NCI-H2029 (cell line): ENCODE data around the gene PPP4R1.
"Not testable (repeated sequence)": the region's sequence is repeated elsewhere in the genome, so short reads cannot be mapped to it uniquely, and the experiment has no call there.

Experiments
- DNase-seq: peaks from one replicate; lab custom pipeline; 2025; lab: John Stamatoyannopoulos, UW

The PPP4R1 gene

DNA sequence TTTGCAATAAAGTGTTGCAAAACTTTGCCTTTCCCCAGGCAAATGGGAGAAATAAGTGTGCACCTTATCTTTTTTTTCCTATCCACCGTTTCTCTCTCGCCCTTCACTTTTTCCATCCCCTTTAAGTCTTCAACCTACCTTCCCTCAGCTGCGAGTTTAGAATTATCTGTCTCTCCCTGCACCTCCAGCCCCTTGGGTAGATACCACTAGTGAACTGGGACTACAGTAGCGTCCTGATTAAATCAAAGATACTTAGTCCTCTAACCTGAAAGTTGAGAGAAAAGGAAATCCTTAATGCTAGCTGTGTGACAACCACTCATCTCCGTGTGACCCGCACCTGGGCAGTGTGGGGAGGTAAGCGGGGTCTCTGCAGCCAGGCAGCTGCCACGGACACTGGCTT, 16.1 kb upstream of the PPP4R1 start:
- DNase-seq, result no peak

DNA sequence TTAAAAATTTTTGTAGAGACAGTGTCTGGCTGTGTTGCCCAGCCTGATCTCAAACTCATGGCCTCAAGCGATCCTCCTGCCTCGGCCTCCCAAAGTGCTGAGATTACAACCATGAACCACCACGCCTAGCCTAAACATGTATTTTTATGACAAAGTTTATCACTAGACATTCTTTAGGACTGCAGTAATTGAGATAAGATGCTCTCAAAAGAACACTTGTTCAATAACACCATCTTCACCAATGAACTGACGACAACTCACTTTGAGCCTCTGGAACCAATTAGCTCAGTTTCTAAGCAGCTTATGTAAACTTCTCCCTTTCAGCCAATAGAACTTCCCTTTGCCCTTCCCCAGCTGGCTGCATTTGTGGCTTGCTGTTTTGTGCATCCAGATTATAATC, 15.3 kb upstream of the PPP4R1 start:
- no peak for DNase-seq

DNA sequence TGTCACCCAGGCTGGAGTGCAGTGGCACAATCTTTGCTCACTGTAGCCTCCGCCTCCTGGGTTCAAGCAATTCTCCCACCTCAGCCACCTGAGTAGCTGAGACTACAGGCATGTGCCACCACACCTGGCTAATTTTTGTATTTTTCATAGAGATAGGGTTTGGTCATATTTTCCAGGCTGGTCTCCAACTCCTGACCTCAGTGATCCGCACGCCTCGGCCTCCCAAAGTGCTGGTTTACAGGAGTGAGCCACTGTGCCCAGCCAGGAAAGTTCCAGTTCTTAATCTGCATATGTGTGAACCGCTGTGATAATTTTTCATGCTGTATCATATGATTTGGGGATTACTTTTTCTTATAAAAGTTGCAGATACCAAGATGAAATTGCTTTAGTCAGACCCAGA, 14.6 kb upstream of the PPP4R1 start:
- no peak for DNase-seq

DNA sequence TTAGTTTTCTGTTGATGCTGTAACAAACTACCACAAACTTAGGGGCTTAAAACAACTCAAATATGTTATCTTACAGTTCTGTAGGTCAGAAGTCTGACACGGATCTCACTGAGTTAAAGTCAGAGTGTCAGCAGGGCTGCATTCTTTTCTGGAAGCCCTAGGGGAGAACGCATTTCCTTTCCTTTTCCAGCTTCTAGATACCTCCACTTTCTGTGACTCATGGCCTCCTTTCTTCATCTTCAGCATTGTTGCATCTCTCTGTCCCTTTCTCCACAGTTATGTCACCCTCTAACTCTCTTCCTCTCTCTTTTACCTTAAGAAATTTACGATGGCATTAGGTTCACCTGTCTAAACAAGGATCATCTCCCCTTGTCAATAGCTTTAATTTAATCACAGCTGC, 13.3 kb upstream of the PPP4R1 start:
- DNase-seq, result no peak

DNA sequence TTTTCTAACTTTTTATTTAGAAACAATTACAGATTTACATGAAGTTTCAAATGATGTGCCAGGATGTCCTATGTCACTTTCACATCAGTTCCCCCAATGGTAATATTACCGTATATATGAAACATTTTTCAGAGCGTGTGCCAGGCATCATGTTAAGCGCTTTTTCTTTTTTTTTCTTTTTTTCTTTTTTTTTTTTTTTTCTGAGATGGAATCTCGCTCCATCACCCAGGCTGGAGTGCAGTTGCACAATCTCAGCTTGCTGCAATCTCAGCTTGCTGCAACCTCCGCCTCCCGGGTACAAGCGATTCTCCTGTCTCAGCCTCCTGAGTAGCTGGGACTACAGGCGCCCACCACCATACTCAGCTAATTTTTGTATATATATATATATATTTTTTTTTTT, 5.6 kb upstream of the PPP4R1 start:
- DNase-seq, result no peak

DNA sequence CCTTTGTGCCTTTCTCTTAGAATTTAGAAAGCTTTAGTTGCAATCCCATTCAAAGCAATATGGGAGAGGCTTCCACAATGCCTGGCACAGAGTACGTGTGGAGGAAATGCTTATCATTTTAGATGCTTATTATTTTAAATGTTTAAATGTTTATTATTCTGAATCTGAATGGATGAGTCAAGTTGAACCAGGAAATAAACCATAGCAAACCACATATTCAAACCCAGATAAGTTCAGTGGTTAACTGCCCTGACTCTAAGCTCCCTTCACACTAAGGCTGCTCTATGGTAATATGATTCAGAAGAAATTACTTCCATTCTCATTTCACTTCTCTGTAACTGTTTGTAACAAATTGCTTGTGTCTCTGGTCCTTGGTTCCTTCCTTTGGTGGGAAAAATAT, 5.2 kb upstream of the PPP4R1 start:
- no peak for DNase-seq

DNA sequence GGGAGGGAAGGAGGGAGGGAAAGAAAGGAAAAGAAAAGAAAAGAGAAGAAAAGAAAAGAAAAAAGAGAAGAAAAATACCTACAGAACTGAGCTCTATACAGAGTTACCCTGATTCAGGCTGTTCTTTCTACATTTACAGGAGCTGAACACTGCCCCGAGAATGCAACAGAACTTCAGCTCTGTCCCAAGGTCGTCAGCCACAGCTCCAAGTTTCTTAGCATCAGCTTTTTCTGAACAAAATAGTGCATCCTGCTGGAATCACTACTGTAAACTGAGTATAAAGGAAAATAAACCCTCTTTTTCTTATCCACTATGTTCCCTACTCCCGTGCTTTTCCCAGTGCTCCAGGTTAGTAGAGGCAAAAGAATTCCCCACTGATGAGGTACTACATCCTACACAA, 4.7 kb upstream of the PPP4R1 start:
- DNase-seq, result no peak

DNA sequence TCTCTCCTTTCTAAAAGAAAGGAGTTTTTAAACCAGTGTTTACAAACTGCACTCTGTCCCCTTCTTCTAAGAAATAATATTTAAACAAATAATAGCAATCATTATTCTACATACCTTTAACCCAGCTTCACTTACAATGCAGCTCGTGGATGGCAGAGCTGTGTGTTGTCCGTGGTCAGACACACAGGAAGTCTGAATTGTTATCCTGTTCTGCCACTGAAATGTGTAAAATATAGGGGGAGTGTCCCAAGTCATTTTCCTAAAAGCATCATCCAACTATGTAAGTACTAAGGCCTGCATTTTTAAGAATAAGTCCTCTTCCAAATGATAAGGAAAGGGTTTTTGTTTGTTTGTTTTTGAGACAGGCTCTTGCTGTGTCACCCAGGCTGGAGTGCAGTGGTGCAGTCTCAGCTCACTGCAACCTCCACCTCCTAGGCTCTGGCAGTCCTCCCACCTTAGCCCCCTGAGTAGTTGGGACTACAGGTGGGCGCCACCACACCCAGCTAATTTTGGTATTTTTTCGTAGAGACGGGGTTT, 2.7 kb upstream of the PPP4R1 start:
- DNase-seq, result no peak

DNA sequence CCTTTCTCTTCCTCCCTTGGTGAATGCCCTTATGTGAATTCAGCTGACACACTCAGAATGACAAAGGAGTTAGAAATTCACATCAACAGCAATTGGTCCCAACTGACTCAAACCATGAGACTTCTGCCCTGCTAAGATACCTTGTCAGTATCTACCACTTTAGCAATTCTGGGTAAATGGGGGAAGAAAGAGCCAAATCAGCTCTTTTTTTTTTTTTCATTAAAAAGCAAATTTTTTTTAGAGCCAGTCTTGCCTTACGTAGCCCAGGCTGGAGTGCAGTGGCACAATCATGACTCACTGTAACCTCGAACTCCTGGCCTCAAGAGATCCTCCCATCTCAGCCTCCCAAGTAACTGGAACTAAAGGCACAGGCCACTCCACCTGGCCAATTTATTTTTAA, 1.7 kb upstream of the PPP4R1 start:
- no peak for DNase-seq

DNA sequence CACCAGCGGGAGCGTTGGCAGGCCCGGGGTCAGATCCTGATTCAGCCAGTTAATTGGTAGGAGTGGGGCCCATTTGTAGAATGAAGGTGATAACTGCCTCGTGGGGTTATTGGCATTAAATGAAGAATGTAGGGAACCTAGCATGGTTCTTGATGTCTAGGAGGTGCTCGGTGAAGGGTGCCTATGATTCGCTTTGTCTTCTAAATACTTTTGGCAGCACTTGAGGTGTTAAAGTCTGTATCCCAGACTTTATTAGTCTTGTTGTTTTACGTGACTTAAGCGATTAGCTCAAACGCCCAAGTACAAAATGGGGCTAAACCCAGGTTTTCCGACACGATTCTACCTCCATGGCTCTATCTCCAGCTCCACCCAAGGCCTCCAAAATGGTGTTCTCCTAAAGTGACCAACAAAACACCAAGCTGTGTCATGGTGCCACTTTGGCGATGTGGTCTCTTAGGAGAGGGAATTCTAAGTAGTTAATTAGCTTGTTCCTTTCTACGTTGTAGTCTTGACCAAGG, 980 bp upstream of the PPP4R1 start:
- no peak for DNase-seq

DNA sequence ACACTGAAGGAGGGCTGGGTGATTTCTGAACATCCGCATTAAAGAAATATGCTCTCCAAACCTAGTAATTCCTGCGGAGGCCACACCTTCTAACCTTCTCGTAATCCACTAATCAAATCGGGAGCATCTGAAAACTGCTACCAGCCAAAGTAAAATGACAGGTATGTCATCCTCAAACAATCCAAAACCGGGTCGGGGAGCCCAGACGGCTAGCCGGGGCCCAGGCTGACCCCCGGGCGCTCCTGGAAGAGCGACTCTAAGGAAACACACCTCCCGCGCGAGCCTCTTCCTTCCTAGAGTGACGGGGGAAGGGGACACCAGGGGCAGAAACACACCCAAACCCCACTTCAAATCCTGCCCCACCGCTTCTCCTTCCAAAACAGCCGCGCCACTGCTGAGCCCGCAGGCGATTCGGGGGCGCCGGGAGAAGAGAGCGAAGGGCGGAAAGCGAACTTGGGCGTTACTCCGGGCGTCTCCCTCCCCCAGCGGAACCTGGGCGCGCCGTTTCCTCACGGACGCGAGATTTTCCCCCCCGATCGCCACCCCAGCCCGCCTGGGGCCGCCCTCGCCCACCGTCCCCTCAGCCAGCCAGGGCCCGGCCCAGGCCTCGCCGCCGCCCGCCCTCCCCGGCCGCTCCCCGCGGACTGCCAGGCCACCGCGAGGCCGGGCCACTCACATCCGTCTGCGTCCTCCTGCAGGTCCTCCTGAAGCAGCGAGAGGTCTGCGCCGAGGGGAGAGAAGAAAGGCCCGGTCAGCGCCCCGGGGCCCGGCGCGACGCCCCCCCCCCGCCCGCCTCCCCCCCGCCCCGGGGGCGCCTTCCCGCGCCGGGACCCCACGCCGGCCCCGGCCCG, 584 bp downstream of the PPP4R1 start:
- DNase-seq, result no peak

DNA sequence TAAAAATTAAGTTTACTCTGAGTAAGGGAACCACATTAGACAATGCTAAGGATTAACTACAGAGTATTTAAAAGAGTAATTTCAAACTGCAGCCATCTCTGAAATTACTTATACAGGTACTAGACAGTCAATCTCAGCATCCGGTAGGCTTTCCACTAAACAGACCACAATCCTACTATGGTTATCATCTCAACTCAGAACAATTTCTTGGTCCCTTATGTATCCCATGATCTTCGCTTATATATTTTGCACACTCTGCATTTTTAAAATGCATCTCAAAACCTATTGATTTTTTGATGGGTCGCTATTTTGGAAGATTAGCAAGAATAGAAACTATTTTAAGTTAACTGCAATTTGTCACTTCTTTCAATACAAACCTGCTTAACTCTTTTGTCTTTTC, 1.4 kb downstream of the PPP4R1 start:
- no peak for DNase-seq

DNA sequence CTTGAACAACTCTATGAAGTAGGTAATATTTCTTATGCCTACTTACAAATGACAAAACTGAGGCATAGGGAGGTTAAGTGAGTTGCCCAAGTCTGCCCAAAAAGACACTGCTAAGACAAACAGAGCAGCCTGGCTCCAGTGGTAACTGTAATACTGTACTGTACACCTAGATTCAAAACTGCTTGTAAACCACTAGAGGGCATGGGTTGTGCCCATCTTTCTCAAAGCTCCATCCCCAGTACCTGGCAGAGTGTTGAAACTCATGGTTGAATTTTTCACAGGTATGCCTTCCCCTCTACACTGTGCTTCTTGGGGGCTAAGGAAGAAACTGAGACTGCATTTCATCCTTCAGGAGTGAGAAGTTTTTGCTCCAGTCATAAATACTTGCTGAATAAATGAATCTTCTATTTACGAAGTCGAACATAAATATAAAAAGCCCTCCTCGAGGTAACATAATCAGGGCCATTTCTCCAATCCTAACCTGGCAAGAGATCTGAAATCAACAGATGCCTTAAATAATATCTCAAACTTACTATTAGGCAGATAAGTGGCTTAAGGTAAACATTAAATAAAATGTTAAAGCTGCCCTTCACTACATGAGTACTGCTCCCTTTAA, 2.0 kb downstream of the PPP4R1 start:
- DNase-seq, result peak; percentile 31

DNA sequence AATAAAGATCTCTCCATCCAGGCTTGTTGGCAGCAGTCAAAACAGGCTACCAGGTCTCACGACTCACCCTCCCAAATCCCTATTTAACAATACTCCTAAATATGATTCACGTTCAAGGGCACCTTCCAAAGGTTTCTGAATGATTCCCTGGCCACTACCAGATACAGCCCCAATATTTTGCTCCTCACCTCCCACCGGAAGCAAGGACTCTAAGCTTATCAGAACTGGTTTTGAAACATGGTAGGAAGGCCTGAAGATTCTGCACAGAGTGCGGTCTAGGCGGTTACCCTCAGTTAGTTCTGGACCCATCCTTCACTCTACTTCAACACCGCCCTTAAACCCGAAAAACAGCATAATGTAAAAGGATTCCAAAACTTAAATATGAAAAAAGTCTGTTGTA, 5.2 kb downstream of the PPP4R1 start:
- no peak for DNase-seq

DNA sequence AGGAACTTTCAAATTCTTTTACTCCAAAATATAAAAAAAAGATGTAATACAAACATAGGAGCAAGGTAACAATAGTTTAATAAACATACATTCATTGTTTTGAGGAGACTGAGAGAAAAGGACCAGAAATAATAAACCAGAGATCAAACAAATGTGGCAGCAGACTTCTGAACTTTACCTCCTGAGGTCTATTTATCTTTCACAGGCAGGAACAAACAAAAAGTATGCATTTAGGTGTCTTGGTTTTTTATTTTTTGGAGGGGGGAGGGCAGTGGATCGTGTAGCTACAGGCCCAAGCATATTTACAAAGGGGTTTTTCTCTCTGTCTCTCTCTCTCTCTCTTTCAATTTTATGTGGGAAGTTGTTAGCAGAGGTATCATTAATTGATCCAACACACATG, 5.6 kb downstream of the PPP4R1 start:
- DNase-seq, result no peak

DNA sequence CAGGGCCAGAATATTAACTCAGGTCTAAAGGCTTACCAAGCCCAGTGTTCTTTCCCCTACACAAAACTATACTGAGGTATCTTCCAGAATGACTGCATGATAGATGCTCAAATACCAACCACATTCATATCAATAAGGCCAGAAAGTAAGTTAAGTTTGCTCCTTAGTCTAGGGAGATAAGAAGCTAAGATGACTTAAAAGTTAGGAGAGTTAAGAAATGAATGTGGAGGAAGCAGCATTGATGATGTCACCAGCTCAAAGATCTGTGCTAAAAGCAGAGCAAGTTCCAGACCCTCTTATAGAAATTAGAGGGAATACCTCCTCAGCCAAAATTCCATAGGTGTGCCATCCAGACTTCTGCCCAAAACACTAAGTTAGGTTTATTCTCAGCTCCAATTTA, 6.1 kb downstream of the PPP4R1 start:
- no peak for DNase-seq

DNA sequence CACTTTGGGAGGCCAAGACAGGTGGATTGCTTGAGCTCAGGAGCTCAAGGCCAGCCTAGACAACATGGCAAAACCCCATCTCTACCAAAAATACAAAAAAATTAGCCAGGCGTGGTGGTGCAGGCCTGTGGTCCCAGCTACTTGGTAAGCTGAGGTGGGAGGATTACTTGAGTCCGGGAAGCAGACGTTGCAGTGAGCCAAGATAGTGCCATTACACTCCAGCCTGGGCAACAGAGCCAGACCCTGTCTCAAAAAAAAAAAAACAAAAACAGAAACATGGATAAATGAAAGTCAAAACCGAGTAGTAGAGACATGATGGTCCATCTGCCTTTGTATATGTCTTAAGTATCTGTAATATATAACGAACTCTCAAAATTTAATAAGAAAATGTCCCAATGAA, 7.2 kb downstream of the PPP4R1 start:
- not testable (repeated sequence) for DNase-seq

DNA sequence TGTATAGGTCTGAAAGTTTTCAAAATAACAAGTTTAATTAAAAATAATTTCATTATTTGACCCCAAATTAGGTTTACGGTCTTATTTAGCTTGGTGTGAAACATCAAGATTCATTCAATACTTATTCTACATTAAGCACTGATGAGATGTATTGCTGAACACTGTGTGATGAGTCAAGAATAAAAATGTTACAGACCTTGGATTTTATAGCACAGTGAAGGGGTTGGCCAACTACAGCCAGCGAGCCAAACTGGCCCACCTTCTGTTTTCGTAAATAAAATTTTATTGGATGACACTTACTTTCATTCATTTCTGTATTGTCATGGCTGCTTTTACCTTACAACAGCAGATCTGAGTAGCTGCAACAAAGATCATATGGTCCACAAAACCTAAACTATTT, 8.3 kb downstream of the PPP4R1 start:
- DNase-seq, result no peak

DNA sequence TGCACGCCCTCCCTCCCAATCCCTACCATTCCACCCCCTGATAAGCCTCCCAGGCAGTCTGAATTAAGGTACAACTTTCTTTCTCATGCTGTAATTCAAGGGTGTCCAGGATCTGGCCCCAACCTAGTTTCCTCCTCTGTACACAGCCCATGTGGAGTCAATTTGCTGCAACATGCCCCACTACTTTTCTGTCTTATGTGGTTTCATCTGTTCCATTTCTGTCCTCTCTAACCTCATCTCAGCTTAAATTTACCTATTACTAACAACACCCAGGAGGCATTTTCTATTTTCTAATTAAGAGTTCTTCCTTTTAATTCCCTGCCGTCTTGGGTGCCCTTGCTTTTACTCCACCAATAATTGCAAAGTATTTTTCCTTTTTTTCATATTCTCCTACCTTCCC, 10.0 kb downstream of the PPP4R1 start:
- no peak for DNase-seq

DNA sequence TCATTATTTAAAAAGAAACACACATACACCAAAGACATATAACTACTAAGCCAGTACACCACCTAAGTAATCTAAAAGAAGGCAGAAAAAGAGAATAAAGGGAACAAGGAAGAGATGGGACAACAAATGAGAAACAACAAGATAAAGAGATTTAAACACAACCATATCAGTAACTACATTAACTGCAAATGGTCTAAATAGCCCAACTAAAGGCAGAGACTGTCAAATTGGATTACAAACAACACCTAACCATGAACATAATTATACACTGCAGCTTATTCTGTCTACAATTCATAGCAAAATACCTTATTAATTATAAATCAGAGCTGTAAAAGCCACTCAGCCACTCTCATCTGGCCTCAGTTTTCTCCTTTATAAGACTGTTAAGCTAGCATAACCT, 15.0 kb downstream of the PPP4R1 start:
- no peak for DNase-seq

DNA sequence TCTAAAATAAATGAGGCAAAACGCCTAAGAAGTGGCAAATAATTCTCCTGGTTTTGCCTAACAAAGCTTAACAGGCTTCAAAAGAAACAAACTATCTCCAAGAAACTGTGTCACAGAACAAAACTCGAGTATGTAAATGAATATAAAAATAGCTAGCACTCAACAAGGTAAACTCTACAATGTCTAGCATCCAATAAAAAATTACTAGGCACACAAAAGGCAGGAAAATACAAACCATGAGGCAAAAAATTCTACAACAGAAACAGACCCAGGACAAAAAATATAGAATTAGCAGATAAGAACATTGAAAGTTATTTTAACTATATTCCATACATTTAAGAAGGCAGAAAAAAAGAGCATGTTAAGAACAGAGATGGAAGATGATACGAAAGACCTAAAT, 16.8 kb downstream of the PPP4R1 start:
- DNase-seq, result no peak

DNA sequence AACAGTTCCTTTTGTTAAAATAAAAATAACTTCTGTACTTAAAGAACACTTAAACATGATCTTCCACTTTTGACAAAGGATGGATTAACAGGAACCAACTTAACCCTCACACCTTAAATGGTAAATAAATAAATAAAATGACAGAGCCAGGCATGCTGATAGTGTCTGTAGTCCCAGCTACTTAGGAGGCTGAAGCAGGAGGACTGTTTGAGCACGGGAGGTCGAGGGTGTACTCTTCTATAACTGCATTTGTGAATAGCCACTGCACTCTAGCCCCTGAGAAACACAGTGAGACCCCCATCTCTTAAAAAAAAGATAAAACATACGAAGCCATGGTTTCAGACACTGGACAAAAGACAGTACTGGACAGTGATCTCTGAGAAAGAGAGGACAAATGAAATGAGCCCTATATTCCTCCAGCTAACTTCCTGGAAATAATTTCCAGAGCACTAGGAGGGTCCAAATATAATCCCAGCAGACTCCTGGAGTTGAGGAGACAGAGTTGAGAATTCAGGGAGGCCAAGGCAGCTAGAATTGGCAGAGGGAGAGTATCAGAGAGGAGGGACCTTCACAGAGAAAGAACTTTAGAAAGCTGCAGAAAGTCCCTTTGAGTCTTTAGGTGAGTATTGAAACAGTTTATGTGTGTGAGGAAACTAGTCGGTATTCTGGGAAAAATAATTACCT, 17.4 kb downstream of the PPP4R1 start:
- DNase-seq, result no peak

DNA sequence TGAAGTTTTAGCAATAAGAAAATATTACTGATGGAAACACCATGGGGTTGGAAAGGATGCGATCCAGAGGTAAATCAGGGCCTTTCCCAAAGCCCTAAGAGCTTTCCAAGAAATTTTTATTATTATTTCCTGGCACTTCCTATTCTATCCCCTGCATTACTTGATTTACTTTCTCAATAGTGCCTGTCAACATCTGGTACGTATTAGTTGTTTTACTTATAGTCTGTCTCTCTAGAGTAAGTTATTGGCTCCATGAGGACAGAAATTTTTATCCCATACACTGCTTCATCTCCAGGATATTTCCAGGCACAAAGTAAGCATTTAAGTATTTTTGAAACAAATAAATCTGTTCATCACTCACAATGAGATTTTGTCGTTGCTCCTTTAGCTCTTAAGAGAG, 18.1 kb downstream of the PPP4R1 start:
- no peak for DNase-seq
